HK-2 (cell line): ENCODE measurements around the gene PEAR1.

Experiments used
- DNase-seq: peaks from one replicate; pipeline ENCODE4 v3.0.0-alpha.2; 2018; ENCODE audit not compliant: unreplicated experiment

PEAR1 gene

DNA sequence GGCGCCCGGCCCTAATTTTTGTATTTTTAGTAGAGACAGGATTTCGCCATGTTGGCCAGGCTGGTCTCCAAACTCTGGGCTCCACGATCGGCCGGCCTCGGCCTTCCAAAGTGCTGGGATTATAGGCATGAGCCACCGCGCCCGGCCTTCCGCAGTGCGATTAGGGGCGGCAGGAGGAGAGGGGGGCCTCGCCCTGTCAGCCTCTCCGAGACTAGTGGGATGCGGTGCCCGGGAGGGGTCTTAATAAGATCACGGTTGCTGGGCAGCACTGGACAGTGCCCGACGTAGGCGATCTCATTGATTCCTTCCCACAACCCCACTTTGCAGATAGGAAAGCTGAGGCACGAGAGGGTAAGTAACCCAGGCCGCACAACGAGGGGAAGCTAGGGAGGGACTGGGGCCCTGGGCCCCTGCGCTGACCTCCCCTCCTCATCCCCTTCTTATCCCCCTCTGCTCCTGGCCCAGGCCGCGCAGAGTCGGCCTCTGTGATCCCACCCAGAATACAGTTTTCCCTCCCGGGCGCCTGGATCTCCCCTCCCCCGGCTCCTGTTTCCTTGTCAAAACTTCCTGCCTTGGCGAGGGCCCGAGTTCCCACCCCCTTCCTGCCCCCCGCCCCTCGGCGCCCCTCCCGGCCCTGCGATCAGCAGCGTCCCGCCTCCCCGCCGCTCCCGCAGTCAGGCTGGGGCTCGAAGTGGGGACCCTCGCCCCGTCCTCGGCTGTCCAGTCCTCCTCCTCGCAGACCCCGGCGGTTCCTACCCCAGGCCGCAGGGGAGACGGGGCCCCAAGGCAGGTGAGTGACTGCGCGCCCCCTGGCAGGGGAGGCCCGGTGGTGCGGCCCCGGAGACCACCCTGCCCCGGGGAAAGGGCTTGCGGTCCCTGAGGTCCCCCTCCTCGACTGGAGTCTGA lies at the start of gene PEAR1:
Gene PEAR1, plus strand, starts transcription at position 671 of the 906 bp plus-strand sequence. CDS start 10,209 bp downstream, outside the sequence.
- DNase-seq = no peak

DNA sequence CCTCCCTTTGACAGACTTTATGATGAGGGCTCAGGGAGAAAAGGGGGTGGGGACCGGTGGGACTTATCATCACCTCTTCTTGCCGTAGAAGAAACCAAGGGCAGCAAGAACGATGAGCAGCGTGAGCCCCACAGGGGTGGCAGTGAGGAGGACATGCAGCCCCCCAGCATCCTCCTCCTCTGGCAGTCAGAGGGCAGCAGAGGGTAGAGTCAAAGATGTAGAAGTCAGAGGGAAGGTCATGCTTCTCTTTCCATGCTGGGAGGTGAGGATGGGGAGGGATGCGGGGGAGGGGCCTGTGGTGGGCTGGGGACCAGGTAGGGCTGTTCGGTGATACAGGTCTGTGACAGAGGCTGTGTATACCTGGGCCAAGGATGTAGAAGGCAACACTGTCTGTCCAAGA lies 49.4 kb upstream of the PEAR1 start:
- DNase-seq = no peak

DNA sequence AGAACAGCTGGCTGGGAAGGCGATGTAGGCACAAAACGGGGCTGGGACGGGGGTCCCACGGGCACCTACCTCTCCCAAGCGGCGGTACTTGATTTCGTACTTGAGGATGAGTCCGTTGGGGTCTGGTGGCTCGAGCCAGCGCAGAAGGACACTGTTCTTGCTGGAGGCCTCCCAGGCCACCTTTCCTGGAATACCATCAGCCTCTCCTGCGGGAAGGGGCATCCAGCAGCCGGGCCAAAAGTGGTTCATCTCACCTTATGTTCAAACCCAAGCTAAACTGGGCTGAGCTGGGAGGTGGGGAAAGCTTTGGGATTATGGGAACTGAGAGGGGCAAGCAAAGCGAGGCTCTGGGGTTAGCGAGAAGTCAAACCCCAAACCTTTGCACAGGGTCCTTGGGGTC lies 48.9 kb upstream of the PEAR1 start:
- no peak for DNase-seq

DNA sequence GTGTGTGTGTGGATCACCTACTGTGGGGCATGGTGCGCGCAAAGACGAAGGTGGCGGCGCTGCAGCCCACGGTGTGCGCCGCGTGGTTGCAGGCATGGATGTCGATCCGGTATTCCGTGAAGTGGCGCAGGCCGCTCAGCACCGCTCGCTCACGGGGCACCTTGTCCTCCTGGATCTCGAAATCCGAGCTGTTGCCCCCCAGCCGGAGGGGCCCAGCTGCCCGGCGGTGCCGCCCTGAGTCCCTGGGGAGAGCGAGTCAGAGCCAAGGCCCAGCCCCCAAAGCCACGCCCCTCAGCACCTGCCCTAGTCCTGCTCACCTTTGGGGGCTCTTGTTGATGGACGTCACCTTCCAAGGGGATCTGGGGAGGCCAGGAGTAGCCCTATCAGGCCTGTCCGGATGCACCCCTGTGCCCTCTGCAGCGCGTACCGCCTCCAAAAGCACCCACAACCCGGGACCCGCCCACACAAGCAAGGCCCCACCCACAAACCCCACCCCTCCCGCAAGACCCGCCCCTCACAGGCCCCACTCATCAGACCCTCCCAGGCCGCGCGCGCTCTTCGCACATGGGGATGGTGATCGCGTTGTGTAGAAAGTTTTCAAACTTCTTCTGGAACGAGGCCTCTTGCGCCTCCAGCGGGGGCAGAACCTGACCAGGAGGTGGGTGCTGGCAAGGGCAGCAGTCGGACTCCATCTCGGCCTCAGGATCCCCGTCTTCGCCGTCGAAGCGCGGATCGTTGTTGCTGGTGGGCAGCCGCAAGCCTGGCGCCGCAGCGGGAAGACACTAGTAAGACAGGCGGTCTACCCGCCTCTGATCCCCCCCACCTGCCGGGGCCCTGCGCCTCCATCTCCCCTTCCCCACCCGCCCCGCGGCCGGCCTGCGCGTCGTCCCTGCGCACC lies 48.2 kb upstream of the PEAR1 start:
- DNase-seq = no peak

DNA sequence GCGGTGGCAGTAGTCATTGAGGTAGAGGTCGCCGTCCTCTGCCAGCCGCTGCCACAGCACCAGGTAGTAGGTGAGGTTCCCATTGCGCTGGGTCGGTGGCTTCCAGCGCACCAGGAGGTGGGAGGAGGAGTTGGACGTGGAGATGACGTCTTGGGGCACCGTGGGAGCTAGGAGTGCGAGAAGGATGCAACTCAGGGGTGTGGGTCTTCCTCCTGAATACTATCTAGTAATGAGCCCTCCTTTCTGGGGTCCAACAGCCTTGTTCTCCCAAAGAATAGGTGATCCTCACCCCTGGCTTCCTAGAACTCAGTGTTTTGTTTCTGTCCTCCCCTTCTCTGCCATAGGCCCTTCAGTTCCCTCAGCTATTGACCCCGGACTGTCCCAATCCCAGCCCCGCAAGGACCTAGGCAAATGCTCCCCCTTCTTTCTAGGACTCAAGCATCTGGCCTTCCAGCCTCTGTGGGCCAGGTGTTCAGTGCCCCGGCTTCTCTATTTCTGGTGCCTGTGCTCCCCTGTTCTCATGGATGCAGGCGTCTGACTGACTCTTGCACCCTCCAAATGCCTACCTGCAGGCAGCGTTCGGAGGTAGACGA lies 47.5 kb upstream of the PEAR1 start:
- DNase-seq = no peak

DNA sequence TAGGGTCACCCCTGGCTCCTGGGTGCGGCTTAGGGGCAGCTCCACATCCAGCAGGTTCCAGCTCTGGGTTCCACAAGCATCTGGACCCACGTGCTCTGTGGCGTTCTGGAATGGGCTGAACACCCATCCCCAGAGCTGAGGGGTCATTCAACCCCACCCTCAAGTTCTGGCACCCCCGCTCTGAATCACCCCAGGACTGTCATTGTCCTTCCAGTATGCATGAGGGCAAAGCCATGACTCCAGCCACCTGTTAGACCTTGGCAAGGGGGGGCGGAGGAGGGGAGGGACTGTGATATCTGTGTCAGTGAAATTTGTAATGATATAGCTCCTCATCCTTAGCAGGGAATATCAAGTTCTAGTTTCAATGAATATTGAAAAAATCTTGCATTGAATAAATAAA lies 46.9 kb upstream of the PEAR1 start:
- no peak for DNase-seq

GRCh38 chr1:156847591-156848460 lies 45.7 kb upstream of the PEAR1 start:
- no peak for DNase-seq

- no peak for DNase-seq
Observed at GRCh38 chr1:156848461-156849150, 44.9 kb upstream of the PEAR1 start.

- no peak for DNase-seq
Observed at GRCh38 chr1:156849151-156849496, 44.4 kb upstream of the PEAR1 start.

DNA sequence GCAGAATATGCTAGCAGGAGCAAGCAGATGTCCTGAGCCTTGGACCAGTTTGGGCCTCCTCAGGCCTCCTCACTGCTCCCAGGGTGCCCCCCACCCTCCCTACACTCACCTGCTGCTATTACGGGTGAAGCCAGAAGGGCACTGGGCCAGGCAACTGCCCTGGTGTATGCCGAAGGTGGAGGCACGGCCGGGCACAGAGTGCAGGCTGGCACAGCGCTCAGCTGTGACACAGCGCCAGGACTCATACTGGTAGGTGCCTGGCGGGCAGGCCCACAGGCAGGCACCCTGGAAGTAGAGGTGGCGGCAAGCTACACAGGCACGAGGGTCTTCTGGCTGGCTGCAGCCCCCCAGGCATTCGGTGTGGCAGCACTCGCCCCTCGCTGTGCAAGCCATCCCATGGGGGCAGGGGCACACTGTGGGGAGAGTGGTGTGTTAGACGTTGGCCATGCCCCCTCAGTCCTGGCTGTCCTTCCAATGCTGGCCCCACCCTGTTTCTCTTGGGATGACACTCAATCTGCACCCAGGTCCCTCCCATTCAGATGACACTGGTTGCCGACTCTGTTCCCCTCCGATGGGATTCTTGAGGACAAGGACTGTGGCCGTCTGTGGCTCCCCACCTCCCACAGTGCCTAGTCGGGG lies 41.6 kb upstream of the PEAR1 start:
- no peak for DNase-seq

GRCh38 chr1:156852418-156852874 lies 41.1 kb upstream of the PEAR1 start:
- no peak for DNase-seq

DNA sequence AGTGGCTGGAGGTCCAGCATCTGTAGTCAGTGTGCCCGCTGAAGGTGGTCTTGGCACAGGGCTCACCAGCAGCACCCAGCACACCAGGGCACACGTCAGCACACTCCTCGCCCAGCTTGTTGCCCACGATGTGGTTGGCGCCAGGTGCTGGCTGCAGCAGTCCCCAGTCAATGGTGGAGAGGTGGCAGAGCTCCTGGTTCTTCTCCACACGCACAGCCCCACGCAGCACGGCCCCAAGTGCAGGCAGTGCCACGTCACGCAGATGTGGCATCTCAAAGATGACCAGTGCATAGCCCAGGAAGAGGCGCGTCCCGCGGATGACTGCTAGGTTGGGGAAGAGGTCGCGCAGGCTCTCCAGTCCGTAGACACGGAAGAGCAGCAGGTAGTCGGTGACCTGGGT lies 39.8 kb upstream of the PEAR1 start:
- no peak for DNase-seq

DNA sequence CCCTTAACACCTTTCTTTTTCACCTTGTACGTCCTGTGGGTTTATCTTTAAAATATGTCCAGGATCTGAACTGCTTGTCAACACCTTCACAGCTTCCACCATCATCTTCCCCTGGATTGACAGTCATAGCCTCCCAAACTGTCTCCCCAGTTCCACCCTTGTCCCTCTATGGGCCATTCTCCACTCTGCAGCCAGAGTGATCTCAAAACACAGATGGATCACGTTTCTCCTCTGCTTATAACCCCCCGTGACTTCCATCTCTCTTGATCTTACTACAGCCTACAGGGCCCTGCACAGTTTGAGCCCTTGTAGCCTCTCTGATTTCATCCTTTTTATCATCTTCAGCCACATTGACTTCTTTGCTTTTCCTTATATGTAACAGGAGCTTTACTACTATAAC lies 38.9 kb upstream of the PEAR1 start:
- no peak for DNase-seq

GRCh38 chr1:156856282-156856785 lies 37.2 kb upstream of the PEAR1 start:
- no peak for DNase-seq

DNA sequence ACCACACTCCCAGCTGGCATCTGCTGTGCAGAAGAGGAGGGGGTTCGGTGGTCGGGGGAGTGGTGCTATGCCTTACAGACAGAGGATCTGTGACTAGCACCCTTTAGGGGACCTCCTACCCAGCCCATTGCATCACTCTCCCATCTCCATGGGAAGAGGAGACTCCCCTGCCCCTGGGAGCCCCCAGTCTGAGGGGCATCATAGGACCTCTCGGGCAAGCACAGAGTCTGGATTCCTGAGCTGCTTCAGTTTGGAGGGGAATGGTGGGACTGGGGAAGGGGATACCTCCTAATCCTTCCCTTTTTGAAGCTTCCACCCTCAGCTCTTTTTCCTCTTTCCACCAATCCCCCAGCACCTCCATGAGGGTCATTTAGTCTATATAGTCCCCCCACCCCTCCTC lies 36.0 kb upstream of the PEAR1 start:
- DNase-seq = no peak

DNA sequence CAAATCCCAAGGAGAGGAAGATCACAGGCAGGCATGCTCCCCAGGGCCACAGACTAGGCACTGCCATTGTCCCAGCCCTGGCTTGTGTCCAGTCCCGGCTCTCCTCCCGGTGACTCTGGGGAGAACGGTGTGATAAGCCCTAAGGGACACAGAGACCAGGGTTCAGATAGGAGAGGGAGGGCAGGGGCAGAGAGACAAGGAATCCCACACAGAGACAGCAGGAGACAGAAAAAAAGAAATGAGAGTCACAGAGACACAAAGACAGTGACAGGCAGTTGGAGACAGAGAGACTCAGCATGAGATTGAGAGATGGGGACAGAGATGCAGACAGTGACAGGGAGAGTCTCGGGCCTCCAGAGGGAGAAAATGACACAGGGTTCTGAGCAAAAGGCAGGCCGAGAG lies 35.0 kb upstream of the PEAR1 start:
- DNase-seq = no peak

DNA sequence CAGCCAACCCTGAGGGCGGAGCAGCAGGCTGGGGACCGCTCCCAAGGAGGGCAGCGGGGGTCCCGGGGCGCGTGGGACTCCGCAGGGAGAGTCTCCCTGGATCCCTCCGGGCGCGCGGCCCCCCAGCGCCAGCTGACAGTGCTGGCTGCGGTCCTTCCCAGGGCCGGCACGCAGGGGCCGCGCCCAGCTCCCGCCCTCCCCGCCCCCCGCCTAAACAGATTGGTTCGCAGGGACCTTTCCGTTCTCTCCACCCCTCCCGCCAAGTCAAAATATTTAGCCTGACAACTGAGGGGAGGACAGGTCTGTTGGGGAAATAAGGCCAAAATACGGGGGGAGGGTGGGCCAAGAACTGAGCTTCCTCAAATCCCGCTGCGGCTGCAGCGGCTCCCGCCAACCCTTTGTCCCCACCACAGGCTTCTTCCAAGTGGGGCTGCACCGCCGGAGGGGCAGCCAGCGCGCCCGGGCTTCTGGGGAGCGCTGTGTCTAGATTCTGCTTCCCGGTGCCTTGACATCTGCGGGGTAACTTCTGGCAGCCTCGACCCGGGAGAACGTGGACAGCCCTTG lies 34.5 kb upstream of the PEAR1 start, which contains the start of gene INSRR:
Gene INSRR, minus strand, starts transcription at position 159 of the 564 bp plus-strand sequence. CDS start 496 bp downstream, outside the sequence.
- DNase-seq = no peak

- peak; percentile 24 for DNase-seq
Observed at GRCh38 chr1:156859523-156860112, 33.9 kb upstream of the PEAR1 start.

- DNase-seq = peak; percentile 57
Observed at GRCh38 chr1:156860113-156860627, 33.3 kb upstream of the PEAR1 start.
